D721Med (cell line): ENCODE results near the gene FUT6.
"Not testable (repeated sequence)": the region's sequence is repeated elsewhere in the genome, so short reads cannot be mapped to it uniquely, and the experiment has no call there.

Source experiments
- DNase-seq: peaks from one replicate; pipeline ENCODE4 v3.0.0; 2011; ENCODE audit warnings: low spot score; ENCODE audit not compliant: insufficient read length
- FAIRE-seq: peaks from 2 replicates; lab custom pipeline; 2011; peaks lifted over from hg19 to GRCh38; lab: Jason Lieb, UNC
- TF ChIP-seq, protein P1 (sequence below): IDR thresholded peaks from 2 replicates; pipeline ENCODE4 v1.5.1; 2012; ENCODE audit warnings: mild to moderate bottlenecking, control low read depth; ENCODE audit not compliant: insufficient read depth; ENCODE audit errors: missing control alignments

FUT6 gene

DNA sequence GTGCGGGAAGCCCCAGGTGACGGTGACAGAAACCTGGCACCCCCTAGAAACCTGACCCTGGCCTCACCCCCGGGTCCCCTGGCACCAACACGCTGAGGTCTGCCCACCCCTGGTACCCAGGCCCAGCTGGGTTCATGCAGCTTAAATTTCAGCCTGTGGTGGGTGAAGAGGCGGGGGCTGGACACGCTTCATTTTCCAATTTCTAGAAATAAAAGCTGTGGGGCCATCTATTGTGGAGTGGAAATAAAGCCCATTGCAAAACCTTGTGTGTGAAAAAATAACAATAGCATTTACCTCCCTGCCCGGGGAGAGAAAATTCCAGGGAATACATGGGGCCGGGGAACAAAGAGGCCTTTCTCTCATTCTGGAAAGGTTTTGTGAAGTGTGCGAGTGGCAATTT is 38.4 kb upstream of the FUT6 start:
- TF ChIP-seq, protein P1, sequence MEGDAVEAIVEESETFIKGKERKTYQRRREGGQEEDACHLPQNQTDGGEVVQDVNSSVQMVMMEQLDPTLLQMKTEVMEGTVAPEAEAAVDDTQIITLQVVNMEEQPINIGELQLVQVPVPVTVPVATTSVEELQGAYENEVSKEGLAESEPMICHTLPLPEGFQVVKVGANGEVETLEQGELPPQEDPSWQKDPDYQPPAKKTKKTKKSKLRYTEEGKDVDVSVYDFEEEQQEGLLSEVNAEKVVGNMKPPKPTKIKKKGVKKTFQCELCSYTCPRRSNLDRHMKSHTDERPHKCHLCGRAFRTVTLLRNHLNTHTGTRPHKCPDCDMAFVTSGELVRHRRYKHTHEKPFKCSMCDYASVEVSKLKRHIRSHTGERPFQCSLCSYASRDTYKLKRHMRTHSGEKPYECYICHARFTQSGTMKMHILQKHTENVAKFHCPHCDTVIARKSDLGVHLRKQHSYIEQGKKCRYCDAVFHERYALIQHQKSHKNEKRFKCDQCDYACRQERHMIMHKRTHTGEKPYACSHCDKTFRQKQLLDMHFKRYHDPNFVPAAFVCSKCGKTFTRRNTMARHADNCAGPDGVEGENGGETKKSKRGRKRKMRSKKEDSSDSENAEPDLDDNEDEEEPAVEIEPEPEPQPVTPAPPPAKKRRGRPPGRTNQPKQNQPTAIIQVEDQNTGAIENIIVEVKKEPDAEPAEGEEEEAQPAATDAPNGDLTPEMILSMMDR = no peak
- DNase-seq (no peak), FAIRE-seq (no peak)

DNA sequence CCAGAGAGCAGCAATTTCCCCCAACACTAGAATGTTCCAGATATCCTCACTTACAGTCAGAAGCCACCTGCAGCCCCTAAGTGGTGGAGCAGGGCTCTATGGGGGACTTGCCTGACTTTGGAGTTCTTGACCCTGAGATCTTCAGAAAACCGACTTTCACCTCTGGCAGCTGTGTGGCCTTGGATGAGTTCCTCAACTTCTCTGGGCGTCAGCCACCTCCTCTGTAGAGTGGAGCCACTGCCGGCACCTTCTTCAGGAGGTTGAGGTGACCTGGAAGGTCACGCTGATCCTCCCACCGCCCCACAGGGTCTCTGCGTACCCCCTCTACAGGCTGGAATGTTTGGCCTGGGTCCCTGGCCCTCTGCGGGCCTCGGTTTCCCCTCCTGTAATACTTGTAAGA is 37.9 kb upstream of the FUT6 start:
- TF ChIP-seq, protein P1 = no peak
- no peak for DNase-seq
- FAIRE-seq = no peak

GRCh38 chr19:5874496-5874895 is 35.0 kb upstream of the FUT6 start:
- FAIRE-seq = not testable (repeated sequence)

GRCh38 chr19:5873617-5874199 is 34.2 kb upstream of the FUT6 start:
- FAIRE-seq (no peak), DNase-seq (no peak)
- TF ChIP-seq, protein P1 = no peak

More at GRCh38 chr19:5874496-5874895, 35.0 kb upstream of the FUT6 start:
- not testable (repeated sequence) for DNase-seq

- TF ChIP-seq, protein P1 = no peak
- no peak for FAIRE-seq
- no peak for DNase-seq
Observed at GRCh38 chr19:5870986-5871394, 31.5 kb upstream of the FUT6 start.

- DNase-seq = peak; percentile 11
- FAIRE-seq = no peak
- TF ChIP-seq, protein P1 = no peak
Observed at GRCh38 chr19:5867201-5868136, 28.0 kb upstream of the FUT6 start.

- no peak for DNase-seq
- TF ChIP-seq, protein P1 = no peak
- no peak for FAIRE-seq
Observed at GRCh38 chr19:5865772-5866171, 26.3 kb upstream of the FUT6 start.
